ENCODE measurements around the gene OBP2A. TPM values are rescaled to one million over a fixed set of nuclear protein-coding genes. Genes with fewer than 3 reads are reported as not detected.
A peak's percentile ranks its signal among the peaks of the same experiment; 100 is the strongest.

The OBP2A gene
- total RNA-seq, 1 donor from 2014 or later = not detected

DNA sequence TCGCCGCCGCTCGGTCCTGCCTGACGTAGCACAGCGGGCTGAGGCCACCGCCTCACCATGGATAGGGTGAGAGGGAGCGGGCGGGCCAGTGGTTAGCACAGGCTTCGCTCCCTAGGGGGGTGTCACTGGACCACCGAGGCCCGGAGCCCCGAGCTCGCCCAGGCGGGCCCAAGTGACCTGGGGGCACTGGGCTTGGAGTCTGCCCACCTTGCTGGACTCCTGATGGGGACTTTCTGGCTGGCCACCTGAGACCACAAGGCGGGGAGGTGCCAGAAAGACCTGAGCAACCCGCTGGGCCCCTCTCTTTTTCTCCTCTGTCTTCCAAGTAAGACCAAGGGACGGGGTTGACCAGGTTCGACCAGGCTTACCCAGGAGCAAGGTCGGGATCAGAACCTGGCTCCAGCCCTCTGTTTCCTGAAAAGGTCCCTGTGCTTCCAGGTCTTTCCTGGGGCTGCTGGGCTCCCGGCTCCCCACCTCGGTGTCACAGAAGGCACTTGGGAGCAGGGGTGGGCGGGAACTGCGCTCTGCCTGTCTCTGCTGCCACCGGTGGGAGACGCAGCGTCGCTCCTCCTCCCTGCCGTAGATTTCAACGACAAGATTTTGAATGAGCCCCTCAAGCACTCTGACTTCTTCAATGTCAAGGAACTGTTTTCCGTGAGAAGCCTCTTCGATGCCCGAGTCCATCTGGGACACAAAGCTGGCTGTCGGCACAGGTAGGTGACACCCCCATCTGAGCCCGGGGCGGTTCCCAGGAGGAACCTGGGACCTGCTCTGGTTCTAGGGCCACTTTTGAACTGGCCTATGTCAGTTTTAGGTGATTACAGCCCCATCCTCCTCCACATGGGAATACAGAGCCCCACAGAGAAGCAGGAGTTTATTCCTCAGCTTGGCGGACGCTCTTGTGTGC, 44.4 kb upstream of the OBP2A start:
- peaks cover 34% of the 10 kb centered on the region for H3K36me3 ChIP-seq
- H3K27ac ChIP-seq (replicated peaks) = peak overlapping the region; percentile 92
- H3K9me3 ChIP-seq (replicated peaks) = no peaks in the 10 kb centered on the region
- H3K4me3 ChIP-seq = peak overlapping the region; percentile 98
- no peak for DNase-seq
- intact Hi-C loops (cut with micrococcal nuclease) = no loop called here
- no peaks in the 10 kb centered on the region for H3K27me3 ChIP-seq (ENCODE audit: low read depth)
- H3K4me1 ChIP-seq = peaks cover 51% of the 10 kb centered on the region
- TF ChIP-seq CTCF (IDR thresholded peaks at IDR 0.05; ENCODE audit: borderline replicate concordance) = no peak

DNA sequence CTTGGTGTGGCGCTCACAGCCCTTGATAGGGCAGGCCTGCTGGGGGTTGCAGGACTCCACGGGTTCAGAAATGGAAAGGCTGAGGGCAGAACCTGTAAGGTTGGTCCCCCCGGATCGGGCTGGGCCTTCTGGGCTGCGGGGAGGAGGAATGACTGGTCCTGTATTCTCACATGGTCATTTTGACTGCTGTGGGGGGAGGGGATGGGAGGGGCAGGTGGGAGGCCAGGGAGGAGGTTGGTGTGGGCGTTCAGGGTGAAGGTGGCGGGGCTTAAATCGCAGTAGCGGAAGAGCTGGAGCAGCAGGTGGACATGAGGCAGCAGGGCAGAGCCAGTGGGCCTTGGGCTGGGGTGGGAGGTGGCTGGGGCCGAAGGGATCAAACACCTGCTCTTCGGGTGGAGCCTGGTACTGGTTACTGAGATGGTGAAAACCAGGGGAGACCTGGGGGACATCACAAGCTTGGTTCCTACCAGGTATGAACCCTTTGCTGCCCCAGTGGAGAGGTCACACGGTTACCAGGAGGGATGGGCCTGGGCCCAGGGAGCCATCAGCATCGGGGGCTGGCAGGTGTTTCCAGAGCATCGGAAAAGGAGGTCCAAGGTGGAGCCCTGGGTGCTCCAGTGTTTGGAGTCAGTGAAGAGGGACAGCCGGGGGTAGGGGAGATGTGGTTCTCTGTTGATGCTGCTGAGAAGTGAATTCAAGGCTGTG, 43.6 kb upstream of the OBP2A start:
- no peak for TF ChIP-seq CTCF (IDR thresholded peaks at IDR 0.05; ENCODE audit: borderline replicate concordance)
- peak overlapping the region; percentile 98 for H3K4me3 ChIP-seq
- no peak for DNase-seq
- peaks cover 51% of the 10 kb centered on the region for H3K4me1 ChIP-seq
- no peaks in the 10 kb centered on the region for H3K27me3 ChIP-seq (ENCODE audit: low read depth)
- no peaks in the 10 kb centered on the region for H3K9me3 ChIP-seq (replicated peaks)
- H3K36me3 ChIP-seq = peaks cover 34% of the 10 kb centered on the region
- H3K27ac ChIP-seq (replicated peaks) = no peak overlapping the region
- intact Hi-C loops (cut with micrococcal nuclease) = no loop called here

DNA sequence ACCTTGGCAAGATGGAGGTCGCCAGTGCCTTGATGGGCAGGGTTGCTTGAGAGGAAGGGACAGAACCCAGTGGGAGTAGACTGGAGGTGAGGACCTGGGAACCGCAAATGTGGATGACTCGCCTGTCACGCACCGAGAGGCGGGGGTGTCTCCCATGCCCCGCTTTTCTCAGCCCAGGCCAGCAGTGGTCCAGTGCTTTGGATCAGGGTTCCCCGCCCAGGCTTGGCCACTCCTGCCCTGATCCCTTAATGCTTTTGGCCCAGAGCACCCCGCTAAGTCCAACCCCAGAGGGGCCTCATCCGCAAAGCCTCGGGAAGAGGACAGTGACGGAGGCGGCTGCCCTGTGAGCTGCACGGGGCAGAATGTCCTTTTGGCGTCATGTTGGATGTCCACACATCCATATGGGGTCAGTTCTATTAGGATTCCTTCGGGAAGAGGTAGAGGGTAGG, 43.0 kb upstream of the OBP2A start:
- H3K27ac ChIP-seq (replicated peaks) = no peak overlapping the region
- no peaks in the 10 kb centered on the region for H3K27me3 ChIP-seq (ENCODE audit: low read depth)
- no peak for DNase-seq
- no peak overlapping the region for H3K4me3 ChIP-seq
- TF ChIP-seq CTCF (IDR thresholded peaks at IDR 0.05; ENCODE audit: borderline replicate concordance) = no peak
- peaks cover 51% of the 10 kb centered on the region for H3K4me1 ChIP-seq
- intact Hi-C loops (cut with micrococcal nuclease) = no loop called here
- H3K9me3 ChIP-seq (replicated peaks) = no peaks in the 10 kb centered on the region
- peaks cover 34% of the 10 kb centered on the region for H3K36me3 ChIP-seq

- Histone ChIP-seq H3K27me3 (ENCODE audit: low read depth) (no peaks in the 10 kb centered on the region), H3K27ac (replicated peaks) (no peak overlapping the region), H3K9me3 (replicated peaks) (peaks cover 2% of the 10 kb centered on the region), H3K4me3 (no peak overlapping the region), H3K4me1 (peaks cover 51% of the 10 kb centered on the region), H3K36me3 (peaks cover 34% of the 10 kb centered on the region)
- intact Hi-C loops (cut with micrococcal nuclease) = no loop called here
- TF ChIP-seq CTCF (IDR thresholded peaks at IDR 0.05; ENCODE audit: borderline replicate concordance) = no peak
- no peak for DNase-seq
These were observed 42.3 kb upstream of the OBP2A start for GRCh38 chr9:135503371-135504261.
